WTC11 (cell line): ENCODE measurements around the gene NFKB1. TPM values are rescaled to one million over a fixed set of nuclear protein-coding genes. Genes with fewer than 3 reads are reported as not detected.

ENCODE experiments used
- ATAC-seq: fragments of 200-7000 bp; cut with Tn5 transposase; 2 replicates; pipeline ENCODE4 v1.10.0; 2021; ENCODE audit warnings: mild to moderate bottlenecking, moderate library complexity
- CTCF ChIA-PET: fragments of 300-600 bp; sonication (Branson Sonifier 250); formaldehyde crosslinking; loops from one replicate; lab custom pipeline; 2021; ENCODE audit warnings: antibody characterized with exemption; lab: Charles Lee
- POLR2A ChIA-PET: fragments of 350-600 bp; sonication (Branson Sonifier 250); formaldehyde crosslinking; loops from one replicate; lab custom pipeline; 2021; ENCODE audit warnings: antibody characterized with exemption; lab: Charles Lee
- DNase-seq: peaks from one replicate; pipeline ENCODE4 v3.0.0; 2021; ENCODE audit warnings: low spot score
- H3K27ac Mint-ChIP-seq: 2 replicates; pipeline ENCODE4 v1.8.0; 2021; ENCODE audit warnings: mixed read lengths
- H3K27me3 Mint-ChIP-seq: 2 replicates; pipeline ENCODE4 v1.8.0; 2021; ENCODE audit warnings: low read depth, mild to moderate bottlenecking, moderate library complexity, mixed read lengths
- H3K36me3 Mint-ChIP-seq: 2 replicates; pipeline ENCODE4 v1.8.0; 2021; ENCODE audit warnings: mixed read lengths
- H3K4me1 Mint-ChIP-seq: 2 replicates; pipeline ENCODE4 v1.8.0; 2022; ENCODE audit warnings: mixed read lengths
- H3K4me3 Mint-ChIP-seq: 2 replicates; pipeline ENCODE4 v1.8.0; 2021; ENCODE audit warnings: mild to moderate bottlenecking, moderate library complexity, mixed read lengths
- H3K9me3 Mint-ChIP-seq: 2 replicates; pipeline ENCODE4 v1.8.0; 2021; ENCODE audit warnings: mixed read lengths
- ARID4B ChIP-seq: sonication (generic); formaldehyde crosslinking; IDR thresholded peaks from 2 replicates; pipeline ENCODE4 v1.8.0; 2023; ENCODE audit warnings: missing genetic modification reagents, mild to moderate bottlenecking, borderline replicate concordance
- ATF1 ChIP-seq: sonication (generic); formaldehyde crosslinking; IDR thresholded peaks from 2 replicates; pipeline ENCODE4 v1.8.1; 2023; ENCODE audit warnings: mild to moderate bottlenecking, moderate library complexity, missing genetic modification reagents
- ATF2 ChIP-seq: sonication (generic); formaldehyde crosslinking; IDR thresholded peaks from 2 replicates; pipeline ENCODE4 v1.8.1; 2022; ENCODE audit warnings: low read depth, missing genetic modification reagents, borderline replicate concordance
- ERG ChIP-seq: fragments of 250-450 bp; sonication (Bioruptor Pico); IDR thresholded peaks from 2 replicates; pipeline ENCODE4 v1.8.0; 2021; ENCODE audit warnings: mild to moderate bottlenecking
- ESRRA ChIP-seq: sonication (generic); formaldehyde crosslinking; IDR thresholded peaks from 2 replicates; pipeline ENCODE4 v1.8.1; 2022; ENCODE audit warnings: mild to moderate bottlenecking, missing genetic modification reagents, borderline replicate concordance
- ETV6 ChIP-seq: sonication (generic); formaldehyde crosslinking; IDR thresholded peaks from 2 replicates; pipeline ENCODE4 v1.8.1; 2022; ENCODE audit warnings: mild to moderate bottlenecking, missing genetic modification reagents
- FOXJ3 ChIP-seq: sonication (generic); formaldehyde crosslinking; IDR thresholded peaks from 2 replicates; pipeline ENCODE4 v1.9.0; 2021; ENCODE audit warnings: missing genetic modification reagents, mild to moderate bottlenecking, borderline replicate concordance
- MXD4 ChIP-seq: fragments of 250-450 bp; sonication (Bioruptor Pico); IDR thresholded peaks from 2 replicates; pipeline ENCODE4 v1.8.0; 2021; ENCODE audit warnings: mild to moderate bottlenecking, moderate library complexity, borderline replicate concordance
- NFATC4 ChIP-seq: fragments of 250-450 bp; sonication (Bioruptor Pico); IDR thresholded peaks from 2 replicates; pipeline ENCODE4 v1.9.0; 2021; ENCODE audit warnings: mild to moderate bottlenecking
- NFE2L1 ChIP-seq: sonication (generic); formaldehyde crosslinking; IDR thresholded peaks from 2 replicates; pipeline ENCODE4 v1.8.1; 2023; ENCODE audit warnings: missing genetic modification reagents
- NFYB ChIP-seq: sonication (generic); formaldehyde crosslinking; conservative IDR thresholded peaks from 2 replicates; pipeline ENCODE4 v1.8.0; 2022; ENCODE audit warnings: low read depth, missing genetic modification reagents
- PREB ChIP-seq: sonication (generic); formaldehyde crosslinking; IDR thresholded peaks from 2 replicates; pipeline ENCODE4 v1.8.1; 2022; ENCODE audit warnings: mild to moderate bottlenecking, missing genetic modification reagents, moderate library complexity, borderline replicate concordance
- RELA ChIP-seq: sonication (generic); formaldehyde crosslinking; IDR thresholded peaks from 2 replicates; pipeline ENCODE4 v1.8.1; 2022; ENCODE audit warnings: missing genetic modification reagents, mild to moderate bottlenecking, borderline replicate concordance
- SMAD3 ChIP-seq: sonication (generic); formaldehyde crosslinking; IDR thresholded peaks from 2 replicates; pipeline ENCODE4 v1.8.0; 2022; ENCODE audit warnings: missing genetic modification reagents, mild to moderate bottlenecking, borderline replicate concordance
- SP1 ChIP-seq: sonication (generic); formaldehyde crosslinking; conservative IDR thresholded peaks from 2 replicates; pipeline ENCODE4 v1.8.1; 2022; ENCODE audit warnings: missing genetic modification reagents
- STAT6 ChIP-seq: sonication (generic); formaldehyde crosslinking; conservative IDR thresholded peaks from 2 replicates; pipeline ENCODE4 v1.8.1; 2023; ENCODE audit warnings: mild to moderate bottlenecking, low read depth, missing genetic modification reagents, moderate library complexity
- TCF7 ChIP-seq: sonication (generic); formaldehyde crosslinking; IDR thresholded peaks from 2 replicates; pipeline ENCODE4 v1.8.0; 2022; ENCODE audit warnings: mild to moderate bottlenecking, low read depth, missing genetic modification reagents, moderate library complexity
- TEAD1 ChIP-seq: sonication (generic); formaldehyde crosslinking; IDR thresholded peaks from 2 replicates; pipeline ENCODE4 v1.8.0; 2022; ENCODE audit warnings: mild to moderate bottlenecking, missing genetic modification reagents
- ZBTB21 ChIP-seq: sonication (generic); formaldehyde crosslinking; IDR thresholded peaks from 2 replicates; pipeline ENCODE4 v1.8.1; 2023; ENCODE audit warnings: mild to moderate bottlenecking, missing genetic modification reagents, borderline replicate concordance
- ZNF219 ChIP-seq: sonication (generic); formaldehyde crosslinking; IDR thresholded peaks from 2 replicates; pipeline ENCODE4 v1.8.0; 2023; ENCODE audit warnings: missing genetic modification reagents, mild to moderate bottlenecking, borderline replicate concordance
- ZNF512 ChIP-seq: sonication (generic); formaldehyde crosslinking; IDR thresholded peaks from 2 replicates; pipeline ENCODE4 v1.8.1; 2022; ENCODE audit warnings: missing genetic modification reagents, borderline replicate concordance
- total RNA-seq: library from RNA; stranded (reverse); gene quantifications from 3 replicates; pipeline ENCODE4 v1.2.3, GENCODE V29; 2021

The NFKB1 gene
- total RNA-seq, 1 experiment from 2014 or later: 5.6 TPM

- Mint-ChIP-seq H3K4me1 (no peaks in the 10 kb centered on the region), H3K27me3 (no peaks in the 10 kb centered on the region), H3K36me3 (no peaks in the 10 kb centered on the region), H3K4me3 (no peak overlapping the region), H3K9me3 (no peaks in the 10 kb centered on the region), H3K27ac (no peak overlapping the region)
- POLR2A ChIA-PET: no interaction called here
- CTCF ChIA-PET: interaction anchor here (2.1 kb wide), 1 partner anchor 21 kb away, joined by 5 read pairs; no protein-coding TSS in a partner anchor
- DNase-seq (no peak), ATAC-seq (no peak)
- no peak for TF ChIP-seq RELA (CRISPR knock-in tag)
- no peak for TF ChIP-seq NFYB (CRISPR knock-in tag)
- no peak for TF ChIP-seq ZNF512
- no peak for TF ChIP-seq TCF7 (CRISPR knock-in tag)
- TF ChIP-seq NFATC4 (CRISPR knock-in tag): no peak
- TF ChIP-seq NFE2L1 (CRISPR knock-in tag): no peak
- TF ChIP-seq TEAD1 (CRISPR knock-in tag): no peak
- TF ChIP-seq SP1 (CRISPR knock-in tag): no peak
- no peak for TF ChIP-seq ATF2
Measured at GRCh38 chr4:102599455-102599854, 98.3 kb downstream of the NFKB1 start.

- CTCF ChIA-PET: interaction anchor here (2.1 kb wide), 1 partner anchor 21 kb away, joined by 5 read pairs; no protein-coding TSS in a partner anchor
- no peaks in the 10 kb centered on the region for H3K27me3 Mint-ChIP-seq
- H3K4me3 Mint-ChIP-seq: no peak overlapping the region
- H3K4me1 Mint-ChIP-seq: no peaks in the 10 kb centered on the region
- no peak for DNase-seq
- no peaks in the 10 kb centered on the region for H3K36me3 Mint-ChIP-seq
- no peak overlapping the region for H3K27ac Mint-ChIP-seq
- ATAC-seq: no peak
- POLR2A ChIA-PET: no interaction called here
- H3K9me3 Mint-ChIP-seq: no peaks in the 10 kb centered on the region
- TF ChIP-seq STAT6 (CRISPR knock-in tag): no peak
- no peak for TF ChIP-seq SMAD3 (CRISPR knock-in tag)
- TF ChIP-seq ERG: no peak
- TF ChIP-seq ATF2: no peak
- TF ChIP-seq ZBTB21 (CRISPR knock-in tag): no peak
- TF ChIP-seq NFATC4 (CRISPR knock-in tag): no peak
- TF ChIP-seq ESRRA (CRISPR knock-in tag): no peak
- no peak for TF ChIP-seq SP1 (CRISPR knock-in tag)
- TF ChIP-seq MXD4: no peak
- TF ChIP-seq ETV6 (CRISPR knock-in tag): no peak
- TF ChIP-seq PREB: no peak
- TF ChIP-seq FOXJ3 (CRISPR knock-in tag): no peak
- no peak for TF ChIP-seq ATF1 (CRISPR knock-in tag)
- TF ChIP-seq ARID4B (CRISPR knock-in tag): no peak
- no peak for TF ChIP-seq ZNF219 (CRISPR knock-in tag)
- no peak for TF ChIP-seq NFYB (CRISPR knock-in tag)
Measured at GRCh38 chr4:102599886-102600285, 98.7 kb downstream of the NFKB1 start.
